Esophagus squamous epithelium (tissue), 5 donors: Measurements from ENCODE around the gene APLF. TPM values are rescaled to one million over a fixed set of nuclear protein-coding genes. Genes with fewer than 3 reads are reported as not detected.

Source experiments
- DNase-seq: peaks from one replicate; lab custom pipeline; 2025; lab: John Stamatoyannopoulos, UW
- H3K27ac ChIP-seq, 4 donors: fragments of 200-600 bp; sonication (generic); one replicate each; pipeline ENCODE4 v1.5.1; 2016 to 2019; ENCODE audit warnings: mild to moderate bottlenecking in 1 of 4
- H3K27me3 ChIP-seq, 4 donors: fragments of 200-600 bp; sonication (generic); 1 replicate in 3 of 4; 2 replicates in 1 of 4; pipeline versions ENCODE4 v1.5.1 to v1.6.0; 2017 to 2021; ENCODE audit warnings: antibody characterized with exemption in 1 of 4
- H3K36me3 ChIP-seq, 3 donors: fragments of 200-600 bp; sonication (generic); one replicate each; pipeline ENCODE4 v1.5.1; 2016 to 2019
- H3K4me1 ChIP-seq, 3 donors: fragments of 200-600 bp; sonication (generic); one replicate each; pipeline ENCODE4 v1.5.1; 2017 to 2019
- H3K4me3 ChIP-seq, 4 donors: fragments of 200-600 bp; sonication (generic); 1 replicate in 3 of 4; 2 replicates in 1 of 4; pipeline ENCODE4 v1.5.1; 2016 to 2019; ENCODE audit warnings: mild to moderate bottlenecking in 2 of 4, moderate library complexity in 1 of 4
- H3K9me3 ChIP-seq, 3 donors: fragments of 200-600 bp; sonication (generic); one replicate each; pipeline ENCODE4 v1.5.1; 2016 to 2019
- POLR2A ChIP-seq, 4 donors: fragments of 450-650 bp; IDR thresholded peaks; one replicate each; pipeline ENCODE4 v1.6.1; 2017; ENCODE audit warnings: antibody characterized with exemption in 4 of 4, mild to moderate bottlenecking in 4 of 4, moderate library complexity in 3 of 4
- WGBS, 2 donors: methylation state at CpG; one replicate each; pipeline ENCODE4 v1.1.5; 2018; 5-methylcytosine and 5-hydroxymethylcytosine counted together
- intact Hi-C: fragments of 100-400 bp; cut with DNase I; formaldehyde crosslinking; loops from one replicate; pipeline ENCODE4 v1.15.0; 2022
- total RNA-seq, 4 donors: library from RNA; depleted of rRNA; stranded (reverse); fragments of >200 nt; gene quantifications; one replicate each; pipeline ENCODE4 v1.1.0, GENCODE V29; 2016
- TF ChIP-seq, protein P1 (sequence below), 6 experiments: fragments of 450-650 bp in 4 of 6; fragments of 200-600 bp in 2 of 6; sonication (generic) in 2 of 6; IDR thresholded peaks; one replicate each; pipeline ENCODE4 v1.5.1; 2016 to 2019; ENCODE audit warnings: antibody characterized with exemption in 6 of 6, mild to moderate bottlenecking in 4 of 6, moderate library complexity in 4 of 6
- donor health status: DM: yes; HTN: yes; CAD: no.

APLF gene
- total RNA-seq, 4 donors from 2014 or later = 3.2 to 9.5 (median 4.7) TPM

DNA sequence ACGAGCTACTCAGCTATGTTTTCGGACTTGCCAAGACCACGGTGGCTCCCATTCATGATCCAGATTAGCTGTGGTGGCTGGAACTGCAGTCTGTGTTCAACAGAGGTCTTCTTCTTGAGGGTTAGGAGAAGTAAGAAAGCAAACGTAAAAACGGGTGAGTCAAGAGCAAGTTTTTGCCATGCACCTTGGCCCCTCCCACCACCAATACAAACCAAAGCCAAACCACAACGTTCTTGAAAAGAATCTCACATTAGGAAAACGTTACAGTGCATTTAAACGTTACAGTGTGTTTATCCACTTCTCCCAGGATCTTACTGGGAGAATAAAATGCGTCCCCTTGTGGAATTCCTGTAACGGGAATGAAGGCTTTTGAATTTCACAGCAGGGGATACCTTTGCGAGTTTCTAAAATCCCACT, 1.0 kb upstream of the APLF start:
- WGBS, 2 donors = 4 to 5% methylated on average over 11 of the region's 11 CpGs
- Histone ChIP-seq H3K27me3 (no peaks in the 10 kb centered on the region), H3K36me3 (no peaks in the 10 kb centered on the region), H3K9me3 (no peaks in the 10 kb centered on the region), H3K4me1 (peaks cover 6 to 52% (median 11%) of the 10 kb centered on the region in 3 donors), H3K27ac (peak overlapping the region; percentile 95 to 98 (median 96)), H3K4me3 (peak overlapping the region; percentile 78 to 92 (median 87))
- no peak for DNase-seq
- TF ChIP-seq POLR2A (IDR thresholded peaks at IDR 0.05) = no peak
- TF ChIP-seq, protein P1, sequence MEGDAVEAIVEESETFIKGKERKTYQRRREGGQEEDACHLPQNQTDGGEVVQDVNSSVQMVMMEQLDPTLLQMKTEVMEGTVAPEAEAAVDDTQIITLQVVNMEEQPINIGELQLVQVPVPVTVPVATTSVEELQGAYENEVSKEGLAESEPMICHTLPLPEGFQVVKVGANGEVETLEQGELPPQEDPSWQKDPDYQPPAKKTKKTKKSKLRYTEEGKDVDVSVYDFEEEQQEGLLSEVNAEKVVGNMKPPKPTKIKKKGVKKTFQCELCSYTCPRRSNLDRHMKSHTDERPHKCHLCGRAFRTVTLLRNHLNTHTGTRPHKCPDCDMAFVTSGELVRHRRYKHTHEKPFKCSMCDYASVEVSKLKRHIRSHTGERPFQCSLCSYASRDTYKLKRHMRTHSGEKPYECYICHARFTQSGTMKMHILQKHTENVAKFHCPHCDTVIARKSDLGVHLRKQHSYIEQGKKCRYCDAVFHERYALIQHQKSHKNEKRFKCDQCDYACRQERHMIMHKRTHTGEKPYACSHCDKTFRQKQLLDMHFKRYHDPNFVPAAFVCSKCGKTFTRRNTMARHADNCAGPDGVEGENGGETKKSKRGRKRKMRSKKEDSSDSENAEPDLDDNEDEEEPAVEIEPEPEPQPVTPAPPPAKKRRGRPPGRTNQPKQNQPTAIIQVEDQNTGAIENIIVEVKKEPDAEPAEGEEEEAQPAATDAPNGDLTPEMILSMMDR (IDR thresholded peaks at IDR 0.05) = peak in 4 of 6 experiments; percentile 3 to 35 (median 26)
- intact Hi-C loops = no loop called here

DNA sequence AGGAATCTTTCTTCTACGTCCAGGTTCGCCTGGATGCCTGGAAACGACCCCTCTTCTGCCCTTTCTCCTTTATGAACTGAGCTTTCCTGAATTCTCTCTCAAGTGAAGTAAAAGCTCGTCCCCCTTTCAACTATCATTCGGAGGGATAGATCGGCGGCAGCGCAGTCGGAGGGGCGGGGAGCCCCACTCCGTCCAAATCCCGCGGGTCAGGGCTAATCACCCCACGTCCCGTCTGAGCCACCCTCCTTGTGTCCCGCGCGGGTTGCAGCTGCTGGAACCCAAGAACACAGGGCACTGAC, 658 bp upstream of the APLF start:
- TF ChIP-seq, protein P1 (IDR thresholded peaks at IDR 0.05) = no peak
- TF ChIP-seq POLR2A (IDR thresholded peaks at IDR 0.05) = no peak
- DNase-seq = no peak
- Histone ChIP-seq H3K4me1 (peaks cover 6 to 52% (median 11%) of the 10 kb centered on the region in 3 donors), H3K27me3 (no peaks in the 10 kb centered on the region), H3K27ac (peak overlapping the region; percentile 95 to 98 (median 96)), H3K9me3 (no peaks in the 10 kb centered on the region), H3K4me3 (peak overlapping the region; percentile 78 to 92 (median 87)), H3K36me3 (no peaks in the 10 kb centered on the region)
- intact Hi-C loops = no loop called here
- WGBS, 2 donors = 0% methylated on average over 5 of the region's 18 CpGs

DNA sequence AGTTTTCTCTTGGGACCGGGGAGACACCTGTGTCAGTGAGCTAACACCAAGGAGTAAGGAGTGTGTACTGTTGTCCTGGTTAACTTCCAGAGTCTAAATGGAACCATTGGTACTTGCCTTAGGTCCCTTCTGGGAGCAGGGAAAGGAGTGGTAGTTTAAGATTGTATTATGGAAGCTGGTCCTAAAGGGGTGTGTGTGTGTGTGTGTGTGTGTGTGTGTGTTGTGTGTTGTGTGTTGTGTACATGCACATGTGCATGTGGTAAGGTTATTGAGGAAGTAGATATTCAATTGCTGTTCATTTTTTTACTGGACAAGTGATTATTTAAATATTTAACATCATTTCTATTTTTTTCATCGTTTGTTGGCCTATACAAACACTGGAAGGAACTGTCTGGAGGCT, 1.4 kb downstream of the APLF start:
- no peaks in the 10 kb centered on the region for H3K36me3 ChIP-seq
- peak overlapping the region in 1 of 4 donors; percentile 98 for H3K27ac ChIP-seq
- H3K4me3 ChIP-seq = peak overlapping the region in 1 of 4 donors; percentile 88
- no peak for DNase-seq
- intact Hi-C loops = no loop called here
- TF ChIP-seq POLR2A (IDR thresholded peaks at IDR 0.05) = no peak
- TF ChIP-seq, protein P1 (IDR thresholded peaks at IDR 0.05) = no peak
- 36 to 75% methylated on average over 2 of the region's 2 CpGs for WGBS, 2 donors
- no peaks in the 10 kb centered on the region for H3K9me3 ChIP-seq
- H3K27me3 ChIP-seq = no peaks in the 10 kb centered on the region
- peaks cover 6 to 47% (median 11%) of the 10 kb centered on the region in 3 donors for H3K4me1 ChIP-seq

DNA sequence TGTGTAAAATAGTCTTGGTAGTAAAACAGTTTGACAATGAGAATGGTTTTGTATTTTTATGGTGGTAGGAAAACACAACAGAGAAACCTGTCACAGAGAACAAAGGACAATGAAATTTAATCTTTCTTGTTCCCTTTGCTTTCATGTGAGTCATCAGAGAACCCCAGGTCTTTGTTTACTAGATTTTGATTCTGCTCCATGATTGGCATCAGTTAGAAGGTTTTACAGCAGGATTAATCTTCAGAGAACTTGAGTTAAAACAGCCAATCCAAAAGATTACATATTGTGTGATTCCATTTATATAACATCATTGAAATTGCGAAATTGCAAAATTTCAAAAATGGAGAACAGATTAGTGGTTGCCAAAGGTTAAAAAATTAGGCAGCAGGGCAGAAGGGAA, 2.5 kb downstream of the APLF start:
- no peak for TF ChIP-seq POLR2A (IDR thresholded peaks at IDR 0.05)
- TF ChIP-seq, protein P1 (IDR thresholded peaks at IDR 0.05) = no peak
- WGBS, 2 donors = 54 to 89% methylated on average over 1 of the region's 1 CpG
- DNase-seq = no peak
- peaks cover 6 to 50% (median 11%) of the 10 kb centered on the region in 3 donors for H3K4me1 ChIP-seq
- no peaks in the 10 kb centered on the region for H3K9me3 ChIP-seq
- intact Hi-C loops = no loop called here
- H3K27me3 ChIP-seq = no peaks in the 10 kb centered on the region
- no peaks in the 10 kb centered on the region for H3K36me3 ChIP-seq
- no peak overlapping the region for H3K4me3 ChIP-seq
- H3K27ac ChIP-seq = peak overlapping the region in 1 of 4 donors; percentile 9

DNA sequence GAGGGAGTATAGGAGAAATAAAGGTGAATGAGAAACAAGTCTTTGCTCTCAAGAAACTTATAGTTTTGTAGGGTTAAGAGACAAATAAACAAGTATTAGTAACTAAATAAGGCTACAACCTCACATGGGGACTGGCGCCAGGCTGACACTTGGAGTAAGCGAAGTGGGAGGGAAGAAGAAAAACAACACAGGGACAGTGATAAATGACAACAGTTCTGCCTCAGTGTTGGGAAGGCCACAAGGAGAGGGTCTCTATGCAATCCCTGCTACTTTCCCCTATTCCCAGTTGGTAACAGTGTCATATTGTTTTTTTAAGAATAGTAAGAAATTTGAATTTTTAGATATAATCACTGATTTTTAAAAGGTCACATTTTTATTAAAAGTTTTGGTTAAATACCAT, 4.0 kb downstream of the APLF start:
- WGBS, 2 donors = 94 to 100% methylated on average over 2 of the region's 2 CpGs
- H3K4me3 ChIP-seq = no peak overlapping the region
- no peak for DNase-seq
- no peak for TF ChIP-seq POLR2A (IDR thresholded peaks at IDR 0.05)
- TF ChIP-seq, protein P1 (IDR thresholded peaks at IDR 0.05) = no peak
- peaks cover under 1 to 42% (median 6%) of the 10 kb centered on the region in 3 donors for H3K4me1 ChIP-seq
- H3K9me3 ChIP-seq = no peaks in the 10 kb centered on the region
- H3K27ac ChIP-seq = no peak overlapping the region
- H3K36me3 ChIP-seq = no peaks in the 10 kb centered on the region
- intact Hi-C loops = no loop called here
- H3K27me3 ChIP-seq = no peaks in the 10 kb centered on the region
